H9 (cell line): ENCODE measurements around the gene TMC8. TPM values are rescaled to one million over a fixed set of nuclear protein-coding genes. Genes with fewer than 3 reads are reported as not detected.

Experiments used
- DNase-seq: peaks from one replicate; pipeline ENCODE4 v3.0.0-alpha.2; 2017
- H2AFZ ChIP-seq: one replicate; pipeline ENCODE4 v1.6.1; 2013; ENCODE audit warnings: mild to moderate bottlenecking, low read length, control low read depth, moderate library complexity
- H2AK5ac ChIP-seq: 2 replicates; pipeline ENCODE4 v1.6.1; 2013; ENCODE audit warnings: low read length, control low read depth, mixed read lengths; ENCODE audit not compliant: insufficient read length
- H2BK120ac ChIP-seq: one replicate; pipeline ENCODE4 v1.6.1; 2013; ENCODE audit warnings: low read depth, mild to moderate bottlenecking, low read length, control low read depth, inconsistent platforms; ENCODE audit not compliant: poor library complexity, severe bottlenecking
- H2BK12ac ChIP-seq: 2 replicates; pipeline ENCODE4 v1.6.1; 2013; ENCODE audit warnings: low read length, control low read depth, mixed read lengths, low read depth; ENCODE audit not compliant: insufficient read length
- H2BK15ac ChIP-seq: 2 replicates; pipeline ENCODE4 v1.6.1; 2013; ENCODE audit warnings: low read depth, low read length, control low read depth
- H2BK20ac ChIP-seq: one replicate; pipeline ENCODE4 v1.6.1; 2013; ENCODE audit warnings: low read depth, mild to moderate bottlenecking, low read length, control low read depth, inconsistent platforms; ENCODE audit not compliant: poor library complexity, severe bottlenecking
- H2BK5ac ChIP-seq: 2 replicates; pipeline ENCODE4 v1.6.1; 2013; ENCODE audit warnings: low read length, control low read depth, mixed read lengths; ENCODE audit not compliant: insufficient read length
- H3K14ac ChIP-seq: 2 replicates; pipeline ENCODE4 v1.6.1; 2013; ENCODE audit warnings: low read length, control low read depth; ENCODE audit not compliant: insufficient read depth
- H3K18ac ChIP-seq: 2 replicates; pipeline ENCODE4 v1.6.1; 2013; ENCODE audit warnings: low read depth, mild to moderate bottlenecking, mixed read lengths, low read length, control low read depth; ENCODE audit not compliant: insufficient read length
- H3K23ac ChIP-seq: 2 replicates; pipeline ENCODE4 v1.6.1; 2013; ENCODE audit warnings: low read length, control low read depth, mixed read lengths, low read depth; ENCODE audit not compliant: insufficient read length
- H3K23me2 ChIP-seq: 2 replicates; pipeline ENCODE4 v1.6.1; 2013; ENCODE audit warnings: low read depth, mild to moderate bottlenecking, mixed read lengths, low read length, control low read depth; ENCODE audit not compliant: insufficient read length, poor library complexity, severe bottlenecking
- H3K27ac ChIP-seq: 2 replicates; pipeline ENCODE4 v1.5.1; 2013; ENCODE audit warnings: low read length, control low read depth, mixed read lengths, low read depth; ENCODE audit not compliant: insufficient read length
- H3K27me3 ChIP-seq: 2 replicates; pipeline ENCODE4 v1.6.1; 2013; ENCODE audit warnings: low read length, control low read depth, inconsistent platforms; ENCODE audit not compliant: insufficient read depth
- H3K4ac ChIP-seq: 2 replicates; pipeline ENCODE4 v1.6.1; 2013; ENCODE audit warnings: low read depth, mild to moderate bottlenecking, control low read depth, inconsistent platforms, low read length, moderate library complexity
- H3K4me1 ChIP-seq: 2 replicates; pipeline ENCODE4 v1.6.1; 2013; ENCODE audit warnings: low read length, control low read depth, inconsistent platforms; ENCODE audit not compliant: insufficient read depth
- H3K4me2 ChIP-seq: 2 replicates; pipeline ENCODE4 v1.6.1; 2013; ENCODE audit warnings: low read length, control low read depth, mixed read lengths; ENCODE audit not compliant: insufficient read length, insufficient read depth
- H3K56ac ChIP-seq: 2 replicates; pipeline ENCODE4 v1.6.1; 2013; ENCODE audit warnings: low read depth, mild to moderate bottlenecking, mixed read lengths, low read length, control low read depth; ENCODE audit not compliant: insufficient read length
- H3K79me1 ChIP-seq: 2 replicates; pipeline ENCODE4 v1.6.1; 2013; ENCODE audit warnings: low read depth, mild to moderate bottlenecking, moderate library complexity, low read length, control low read depth, inconsistent platforms; ENCODE audit not compliant: insufficient read depth, poor library complexity, severe bottlenecking
- H3K79me2 ChIP-seq: 2 replicates; pipeline ENCODE4 v1.6.1; 2013; ENCODE audit warnings: low read length, control low read depth, inconsistent platforms; ENCODE audit not compliant: insufficient read depth
- H3K9ac ChIP-seq: 2 replicates; pipeline ENCODE4 v1.6.1; 2013; ENCODE audit warnings: low read length, control low read depth, mixed read lengths; ENCODE audit not compliant: insufficient read length; ENCODE audit errors: extremely low read depth
- H3K9me3 ChIP-seq: one replicate; pipeline ENCODE4 v1.6.1; 2013; ENCODE audit warnings: low read depth, low read length, inconsistent platforms; ENCODE audit not compliant: control insufficient read depth
- H3T11ph ChIP-seq: one replicate; pipeline ENCODE4 v1.6.1; 2013; ENCODE audit warnings: mild to moderate bottlenecking, low read length, control low read depth, inconsistent platforms
- H4K20me1 ChIP-seq: one replicate; pipeline ENCODE4 v1.6.1; 2013; ENCODE audit not compliant: control insufficient read depth, insufficient read length, insufficient read depth
- H4K5ac ChIP-seq: 2 replicates; pipeline ENCODE4 v1.6.1; 2013; ENCODE audit warnings: low read depth, mild to moderate bottlenecking, mixed read lengths, low read length, control low read depth; ENCODE audit not compliant: insufficient read length
- H4K8ac ChIP-seq: replicated peaks from 2 replicates; pipeline ENCODE4 v1.6.1; 2013; ENCODE audit warnings: low read length, control low read depth, mixed read lengths, low read depth; ENCODE audit not compliant: insufficient read length
- H4K91ac ChIP-seq: 2 replicates; pipeline ENCODE4 v1.6.1; 2013; ENCODE audit warnings: low read depth, mild to moderate bottlenecking, moderate library complexity, mixed read lengths, low read length, control low read depth; ENCODE audit not compliant: insufficient read length
- H3K27ac Mint-ChIP-seq, 3 experiments: 2 replicates in 2 of 3; 3 replicates in 1 of 3; pipeline ENCODE4 v1.8.0; 2020 to 2021; ENCODE audit warnings: mixed read lengths in 3 of 3, mild to moderate bottlenecking in 1 of 3, moderate library complexity in 1 of 3
- H3K27me3 Mint-ChIP-seq: 2 replicates; pipeline ENCODE4 v1.8.0; 2021; ENCODE audit warnings: low read depth, mild to moderate bottlenecking, moderate library complexity, mixed read lengths
- H3K36me3 Mint-ChIP-seq, 3 experiments: 2 replicates in 2 of 3; 3 replicates in 1 of 3; pipeline ENCODE4 v1.8.0; 2020 to 2021; ENCODE audit warnings: low read depth in 3 of 3, mixed read lengths in 3 of 3; ENCODE audit not compliant: insufficient read depth in 1 of 3
- H3K4me1 Mint-ChIP-seq, 2 experiments: 2 replicates each; pipeline ENCODE4 v1.8.0; 2020; ENCODE audit warnings: mixed read lengths in 2 of 2
- H3K4me3 Mint-ChIP-seq, 2 experiments: 2 replicates in 1 of 2; 3 replicates in 1 of 2; pipeline ENCODE4 v1.8.0; 2020 to 2021; ENCODE audit warnings: mild to moderate bottlenecking in 2 of 2, mixed read lengths in 2 of 2, moderate library complexity in 1 of 2
- H3K9me3 Mint-ChIP-seq, 2 experiments: 2 replicates in 1 of 2; 3 replicates in 1 of 2; pipeline ENCODE4 v1.8.0; 2020; ENCODE audit warnings: mild to moderate bottlenecking in 2 of 2, mixed read lengths in 2 of 2, moderate library complexity in 1 of 2
- CTCF ChIP-seq: fragments of 200-600 bp; sonication (generic); conservative IDR thresholded peaks from 3 replicates; pipeline ENCODE4 v1.8.0; 2021; ENCODE audit warnings: antibody characterized with exemption, mild to moderate bottlenecking
- WGBS: extraction: QIAGEN DNeasy Blood & Tissue Kit; methylation state at CpG from one replicate; pipeline ENCODE4 v1.1.7; 2013; ENCODE audit warnings: missing lambda C conversion rate, low lambda C conversion rate, mixed read lengths; ENCODE audit not compliant: insufficient read length; ENCODE audit errors: extremely low coverage; 5-methylcytosine and 5-hydroxymethylcytosine counted together
- total RNA-seq: library from RNA; stranded (reverse); gene quantifications from 2 replicates; pipeline ENCODE4 v1.2.1, GENCODE V29; 2021

The TMC8 gene
- total RNA-seq, 1 experiment from 2014 or later: 1.0 TPM

DNA sequence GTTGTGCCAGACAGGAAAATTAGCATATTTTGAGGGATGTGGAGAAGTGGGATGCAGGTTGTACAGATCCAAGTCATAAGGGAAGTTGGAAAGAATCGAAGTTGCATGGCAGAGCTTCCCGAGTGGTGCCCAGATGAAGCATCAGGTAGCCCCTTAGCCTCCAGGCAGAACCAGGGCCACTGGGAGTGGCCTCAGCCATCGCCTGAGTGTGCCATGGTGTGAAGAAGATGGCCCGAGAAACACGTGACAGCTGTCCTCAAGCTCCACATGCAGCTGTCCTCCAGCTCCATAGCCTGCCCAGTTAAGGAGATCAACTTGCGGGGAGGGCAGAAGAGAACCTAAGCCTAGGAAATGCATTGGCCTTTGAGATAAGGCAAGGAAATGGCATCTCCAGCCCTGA, 35.5 kb upstream of the TMC8 start:
- H3K36me3 Mint-ChIP-seq: peaks cover 64 to 92% (median 86%) of the 10 kb centered on the region in 3 experiments

More for the DNA sequence above, 35.5 kb upstream of the TMC8 start:
- Histone ChIP-seq H3K56ac (no peak overlapping the region), H2BK15ac (no peak overlapping the region), H3K27me3 (no peaks in the 10 kb centered on the region), H4K5ac (no peak overlapping the region), H3K23ac (no peak overlapping the region), H3T11ph (no peak overlapping the region), H3K79me2 (no peaks in the 10 kb centered on the region), H3K79me1 (no peaks in the 10 kb centered on the region), H2AK5ac (no peak overlapping the region), H3K23me2 (no peaks in the 10 kb centered on the region), H4K91ac (no peak overlapping the region), H3K9me3 (no peaks in the 10 kb centered on the region), H3K4me1 (no peaks in the 10 kb centered on the region), H2BK5ac (no peak overlapping the region), H3K4ac (no peak overlapping the region), H2BK20ac (no peak overlapping the region), H2BK120ac (no peak overlapping the region), H3K18ac (no peak overlapping the region), H3K4me2 (no peak overlapping the region), H3K14ac (no peak overlapping the region), H3K9ac (no peak overlapping the region), H4K20me1 (no peaks in the 10 kb centered on the region), H2BK12ac (no peak overlapping the region), H3K27ac (no peak overlapping the region), H2AFZ (no peak overlapping the region), H4K8ac (no peak overlapping the region)
- TF ChIP-seq CTCF: no peak
- WGBS: no CpG with 5 or more reads among the region's 6 CpGs
- Mint-ChIP-seq H3K9me3 (peaks cover 13% of the 10 kb centered on the region in 2 experiments), H3K4me1 (no peaks in the 10 kb centered on the region), H3K4me3 (no peak overlapping the region), H3K27ac (no peak overlapping the region), H3K27me3 (no peaks in the 10 kb centered on the region)
- no peak for DNase-seq
